ENCODE measurements around the gene PEX12. TPM values are rescaled to one million over a fixed set of nuclear protein-coding genes. Genes with fewer than 3 reads are reported as not detected.
"Not testable (repeated sequence)": the region's sequence is repeated elsewhere in the genome, so short reads cannot be mapped to it uniquely, and the experiment has no call there.

Gene PEX12
- total RNA-seq, 2 experiments from 2014 or later = 5.1 to 5.6 TPM

DNA sequence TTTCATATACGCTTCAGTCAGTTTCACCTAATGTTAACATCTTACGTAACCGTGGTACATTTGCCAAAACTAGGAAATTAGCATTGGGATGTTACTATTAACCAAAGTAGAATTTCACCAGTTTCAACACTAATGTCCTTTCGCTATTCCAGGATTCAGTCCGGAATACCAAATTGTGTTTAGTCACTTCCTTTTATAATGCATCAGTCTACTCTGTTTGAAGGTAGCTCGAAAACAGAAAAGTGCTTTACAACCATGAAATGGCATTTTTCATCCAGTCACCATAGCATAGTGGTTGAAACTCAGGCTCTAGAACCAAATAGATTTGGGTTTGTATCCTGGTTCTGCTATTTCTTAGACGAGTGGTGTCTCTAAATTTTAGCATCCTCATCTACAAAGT, 38.2 kb upstream of the PEX12 start:
- no peak for DNase-seq
- POLR2A ChIA-PET = no interaction called here
- H3K27me3 Mint-ChIP-seq = no peaks in the 10 kb centered on the region
- H3K36me3 Mint-ChIP-seq (ENCODE audit: low read depth) = peaks cover 12% of the 10 kb centered on the region
- no peak for TF ChIP-seq CTCF (IDR thresholded peaks at IDR 0.05)
- peaks cover 3% of the 10 kb centered on the region for H3K4me1 Mint-ChIP-seq (ENCODE audit: low read depth)
- H3K9me3 Mint-ChIP-seq = no peaks in the 10 kb centered on the region
- H3K27ac Mint-ChIP-seq = no peak overlapping the region
- H3K4me3 Mint-ChIP-seq = no peak overlapping the region
- no peak for ATAC-seq
- intact Hi-C loops (cut with micrococcal nuclease) = no loop called here
- CTCF ChIA-PET = no interaction called here

DNA sequence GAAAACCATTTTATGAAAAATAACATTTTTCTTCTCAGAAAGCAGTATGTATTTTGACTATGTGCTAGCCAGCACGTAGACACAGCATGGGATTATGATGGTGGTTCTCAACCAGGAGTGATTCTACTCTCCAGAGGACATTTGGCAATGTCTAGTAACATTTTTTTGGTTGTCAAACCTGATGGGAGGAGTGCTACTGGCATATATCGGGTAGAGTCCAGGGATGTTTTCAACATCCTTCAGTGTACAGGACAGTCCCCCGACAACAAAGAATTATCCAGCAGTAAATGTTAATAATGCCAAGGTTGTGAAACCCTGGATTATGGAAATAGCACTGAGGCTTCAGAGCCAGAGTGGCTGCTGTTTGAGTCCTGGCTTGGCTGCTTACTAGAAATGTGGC, 36.4 kb upstream of the PEX12 start:
- intact Hi-C loops (cut with micrococcal nuclease) = loop anchor here (5.0 kb wide), 1 partner anchor 132 kb away; no protein-coding TSS in a partner anchor
- POLR2A ChIA-PET = no interaction called here
- CTCF ChIA-PET = interaction anchor here (1.1 to 5.8 kb wide), 5 partner anchors 10 to 228 kb away, joined by 3 to 121 read pairs (median 9); no protein-coding TSS in a partner anchor
- no peaks in the 10 kb centered on the region for H3K27me3 Mint-ChIP-seq
- no peak overlapping the region for H3K27ac Mint-ChIP-seq
- ATAC-seq = no peak
- no peak for TF ChIP-seq CTCF (IDR thresholded peaks at IDR 0.05)
- peaks cover 3% of the 10 kb centered on the region for H3K4me1 Mint-ChIP-seq (ENCODE audit: low read depth)
- peaks cover 17% of the 10 kb centered on the region for H3K36me3 Mint-ChIP-seq (ENCODE audit: low read depth)
- no peak for DNase-seq
- H3K4me3 Mint-ChIP-seq = no peak overlapping the region
- no peaks in the 10 kb centered on the region for H3K9me3 Mint-ChIP-seq

DNA sequence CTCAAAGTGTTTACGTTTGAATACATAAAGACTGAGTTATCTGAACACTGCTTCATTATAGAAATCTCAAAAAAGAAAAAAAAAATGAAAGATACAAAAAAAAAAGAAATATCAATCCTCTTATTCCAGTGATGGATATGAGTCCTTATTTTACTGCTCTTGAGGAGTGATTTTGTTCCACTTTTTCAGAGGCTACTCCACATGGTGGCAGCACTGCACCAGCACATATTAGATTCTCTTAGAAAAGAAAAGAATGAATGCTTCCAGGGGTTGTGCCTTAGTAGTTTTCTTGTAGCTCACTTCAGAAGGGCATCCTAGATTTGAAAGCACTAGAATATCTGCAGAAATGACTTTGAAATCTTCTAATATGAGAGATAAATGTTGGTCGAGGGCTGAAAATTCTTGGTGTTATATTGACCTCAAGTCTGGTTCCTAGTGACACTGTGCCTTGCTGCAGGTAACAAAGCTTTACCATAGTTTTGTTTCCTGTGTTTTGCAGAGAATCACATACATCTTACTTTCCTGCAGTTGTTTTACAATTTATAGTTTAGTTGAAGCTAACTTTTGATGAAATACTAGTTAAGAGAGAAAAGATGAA, 34.7 kb upstream of the PEX12 start:
- ATAC-seq (no peak), DNase-seq (peak; percentile 70)
- no peak overlapping the region for H3K4me3 Mint-ChIP-seq
- CTCF ChIA-PET = interaction anchor here (0.6 to 5.8 kb wide), 50 partner anchors 8 to 470 kb away, joined by 3 to 121 read pairs (median 4); partner anchors contain the start of genes PEX12, RASL10B and TAF15
- H3K27me3 Mint-ChIP-seq = no peaks in the 10 kb centered on the region
- H3K27ac Mint-ChIP-seq = no peak overlapping the region
- TF ChIP-seq CTCF (IDR thresholded peaks at IDR 0.05) = peak; percentile 70
- POLR2A ChIA-PET = interaction anchor here (0.5 to 1.0 kb wide), 5 partner anchors 26 to 452 kb away, joined by 3 read pairs; partner anchors contain the start of gene AP2B1
- peaks cover 3% of the 10 kb centered on the region for H3K4me1 Mint-ChIP-seq (ENCODE audit: low read depth)
- H3K36me3 Mint-ChIP-seq (ENCODE audit: low read depth) = peaks cover 26% of the 10 kb centered on the region
- H3K9me3 Mint-ChIP-seq = no peaks in the 10 kb centered on the region
- intact Hi-C loops (cut with micrococcal nuclease) = loop anchor here (5.0 kb wide), 1 partner anchor 134 kb away; no protein-coding TSS in a partner anchor

- intact Hi-C loops (cut with micrococcal nuclease) = loop anchor here (5.0 kb wide), 1 partner anchor 137 kb away; no protein-coding TSS in a partner anchor
- H3K4me3 Mint-ChIP-seq; H3K4me1 Mint-ChIP-seq (ENCODE audit: low read depth); H3K27ac Mint-ChIP-seq; ATAC-seq; POLR2A ChIA-PET; H3K27me3 Mint-ChIP-seq; H3K9me3 Mint-ChIP-seq; DNase-seq: not testable (repeated sequence)
- peaks cover 35% of the 10 kb centered on the region for H3K36me3 Mint-ChIP-seq (ENCODE audit: low read depth)
- CTCF ChIA-PET = interaction anchor here (0.7 to 5.8 kb wide), 4 partner anchors 7 to 137 kb away, joined by 3 to 121 read pairs (median 5); no protein-coding TSS in a partner anchor
Measured at GRCh38 chr17:35610746-35611145, 32.4 kb upstream of the PEX12 start.

- Mint-ChIP-seq H3K27me3 (no peaks in the 10 kb centered on the region), H3K4me1 (ENCODE audit: low read depth) (peaks cover 9% of the 10 kb centered on the region), H3K27ac (no peak overlapping the region), H3K36me3 (ENCODE audit: low read depth) (peaks cover 37% of the 10 kb centered on the region), H3K9me3 (no peaks in the 10 kb centered on the region), H3K4me3 (no peak overlapping the region)
- ChIA-PET CTCF (no interaction called here), POLR2A (no interaction called here)
- DNase-seq = no peak
- intact Hi-C loops (cut with micrococcal nuclease) = loop anchor here (5.0 kb wide), 1 partner anchor 137 kb away; no protein-coding TSS in a partner anchor
- no peak for TF ChIP-seq CTCF (IDR thresholded peaks at IDR 0.05)
- ATAC-seq = no peak
Measured at GRCh38 chr17:35609831-35610230, 31.5 kb upstream of the PEX12 start.
